GM12878 (cell line): ENCODE data around the gene GRN.

Experiments
- BCL11A ChIP-seq: IDR thresholded peaks from 2 replicates; pipeline ENCODE4 v1.6.1; 2011; ENCODE audit warnings: low read depth, low read length
- CTCF ChIP-seq, 3 experiments: IDR thresholded peaks in 2 of 3; conservative IDR thresholded peaks in 1 of 3; 2 replicates each; pipeline ENCODE4 v1.5.1; 2011; ENCODE audit warnings: low read depth in 3 of 3, low read length in 3 of 3, mild to moderate bottlenecking in 3 of 3, control low read depth in 2 of 3, moderate library complexity in 2 of 3, inconsistent platforms in 1 of 3, mixed read lengths in 1 of 3; ENCODE audit not compliant: control insufficient read depth in 2 of 3, insufficient read depth in 1 of 3; ENCODE audit errors: extremely low read depth in 1 of 3
- DPF2 ChIP-seq: fragments of 450-650 bp; IDR thresholded peaks from 2 replicates; pipeline ENCODE4 v1.6.1; 2017; ENCODE audit warnings: mild to moderate bottlenecking
- GABPA ChIP-seq: IDR thresholded peaks from 2 replicates; pipeline ENCODE4 v1.6.1; 2014; ENCODE audit warnings: antibody characterized with exemption, low read depth, mild to moderate bottlenecking, inconsistent platforms
- HDAC2 ChIP-seq: fragments of 200-600 bp; sonication (generic); IDR thresholded peaks from 2 replicates; pipeline ENCODE4 v1.6.1; 2017
- POLR2A ChIP-seq: IDR thresholded peaks from 2 replicates; pipeline ENCODE4 v1.6.1; 2011; ENCODE audit warnings: low read depth, mild to moderate bottlenecking, low read length
- RCOR1 ChIP-seq: conservative IDR thresholded peaks from 2 replicates; pipeline ENCODE4 v1.6.1; 2012; ENCODE audit warnings: low read depth, low read length, improper control_type of control experiment

- TF ChIP-seq POLR2A, result no peak
- no peak for TF ChIP-seq DPF2
- TF ChIP-seq BCL11A, result no peak
- TF ChIP-seq CTCF (IDR thresholded peaks at IDR 0.05 in 2 of 3, conservative IDR thresholded peaks at IDR 0.05 in 1 of 3; ENCODE audit: control insufficient read depth in 2 of 3, extremely low read depth in 1 of 3, insufficient read depth in 1 of 3, low read depth in 3 of 3, low read length in 3 of 3), result no peak
- TF ChIP-seq RCOR1, result no peak
- no peak for TF ChIP-seq GABPA
- no peak for TF ChIP-seq HDAC2
Measured at GRCh38 chr17:44351464-44351863, 6.4 kb downstream of the GRN start.
